ENCODE results near the gene MARK1. TPM values are rescaled to one million over a fixed set of nuclear protein-coding genes. Genes with fewer than 3 reads are reported as not detected.

The MARK1 gene
- total RNA-seq, 4 donors from 2014 or later = 2.5 to 8.0 (median 4.0) TPM

GRCh38 chr1:220516014-220516721, 11.8 kb upstream of the MARK1 start:
- DNase-seq = no peak
- Histone ChIP-seq H3K36me3 (no peaks in the 10 kb centered on the region), H3K4me3 (no peak overlapping the region), H3K27me3 (no peaks in the 10 kb centered on the region), H3K27ac (no peak overlapping the region), H3K4me1 (no peaks in the 10 kb centered on the region), H3K9me3 (no peaks in the 10 kb centered on the region)
- TF ChIP-seq POLR2A (IDR thresholded peaks at IDR 0.05) (no peak), CTCF (IDR thresholded peaks at IDR 0.05) (no peak)

GRCh38 chr1:220516722-220517042, 11.3 kb upstream of the MARK1 start:
- Histone ChIP-seq H3K27me3 (no peaks in the 10 kb centered on the region), H3K36me3 (no peaks in the 10 kb centered on the region), H3K27ac (no peak overlapping the region), H3K4me3 (no peak overlapping the region), H3K4me1 (no peaks in the 10 kb centered on the region), H3K9me3 (no peaks in the 10 kb centered on the region)
- TF ChIP-seq POLR2A (IDR thresholded peaks at IDR 0.05) (no peak), CTCF (IDR thresholded peaks at IDR 0.05) (no peak)
- no peak for DNase-seq

DNA sequence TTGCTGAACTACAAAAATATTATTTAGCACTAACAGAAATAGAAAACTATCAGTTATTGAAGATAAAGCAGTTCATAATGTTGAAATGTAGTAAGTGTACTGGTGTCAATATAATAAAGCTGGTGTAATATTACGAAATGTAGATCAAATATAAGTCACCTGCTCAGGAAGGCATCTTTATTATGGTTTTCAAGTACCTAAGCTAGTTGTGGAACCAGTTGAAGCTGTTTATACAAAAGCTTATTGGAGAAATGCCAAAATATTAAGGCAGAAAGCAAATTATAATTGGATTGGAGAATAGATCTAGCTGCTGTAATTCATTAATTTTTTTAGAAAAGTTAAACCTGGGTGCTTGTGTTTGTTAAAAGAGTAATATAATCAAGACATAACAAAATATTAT, 6.2 kb upstream of the MARK1 start:
- no peaks in the 10 kb centered on the region for H3K27me3 ChIP-seq
- DNase-seq = no peak
- TF ChIP-seq CTCF (IDR thresholded peaks at IDR 0.05) (no peak), POLR2A (IDR thresholded peaks at IDR 0.05) (no peak)

DNA sequence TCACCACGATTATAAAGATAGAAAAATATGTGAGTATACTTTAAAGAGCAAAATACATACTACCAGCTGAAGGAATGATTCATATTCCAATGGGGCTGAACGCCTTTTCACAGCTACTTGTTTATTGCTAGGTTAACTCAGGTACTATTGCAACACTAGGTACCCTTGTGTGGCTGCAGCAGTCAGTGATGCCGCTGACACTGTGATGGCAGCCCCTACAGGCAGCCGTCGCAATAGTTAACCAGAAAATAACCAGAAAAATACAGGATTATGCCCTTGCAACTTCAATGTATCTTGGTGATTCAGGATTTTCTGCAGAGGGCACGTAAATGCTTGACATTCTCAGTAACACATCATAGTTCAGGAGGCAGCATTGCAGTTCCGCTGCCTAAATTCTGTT, 1.6 kb upstream of the MARK1 start:
- no peak for DNase-seq
- Histone ChIP-seq H3K4me3 (no peak overlapping the region), H3K4me1 (peaks cover 0 to 12% (median 5%) of the 10 kb centered on the region in 4 donors), H3K27ac (no peak overlapping the region), H3K9me3 (no peaks in the 10 kb centered on the region), H3K27me3 (no peaks in the 10 kb centered on the region), H3K36me3 (no peaks in the 10 kb centered on the region)
- no peak for TF ChIP-seq CTCF (IDR thresholded peaks at IDR 0.05)
- TF ChIP-seq POLR2A (IDR thresholded peaks at IDR 0.05) = no peak

More for the DNA sequence above, 6.2 kb upstream of the MARK1 start:
- Histone ChIP-seq H3K36me3 (no peaks in the 10 kb centered on the region), H3K4me1 (peaks cover 0 to 5% (median 0%) of the 10 kb centered on the region in 4 donors), H3K4me3 (no peak overlapping the region), H3K9me3 (no peaks in the 10 kb centered on the region), H3K27ac (no peak overlapping the region)

DNA sequence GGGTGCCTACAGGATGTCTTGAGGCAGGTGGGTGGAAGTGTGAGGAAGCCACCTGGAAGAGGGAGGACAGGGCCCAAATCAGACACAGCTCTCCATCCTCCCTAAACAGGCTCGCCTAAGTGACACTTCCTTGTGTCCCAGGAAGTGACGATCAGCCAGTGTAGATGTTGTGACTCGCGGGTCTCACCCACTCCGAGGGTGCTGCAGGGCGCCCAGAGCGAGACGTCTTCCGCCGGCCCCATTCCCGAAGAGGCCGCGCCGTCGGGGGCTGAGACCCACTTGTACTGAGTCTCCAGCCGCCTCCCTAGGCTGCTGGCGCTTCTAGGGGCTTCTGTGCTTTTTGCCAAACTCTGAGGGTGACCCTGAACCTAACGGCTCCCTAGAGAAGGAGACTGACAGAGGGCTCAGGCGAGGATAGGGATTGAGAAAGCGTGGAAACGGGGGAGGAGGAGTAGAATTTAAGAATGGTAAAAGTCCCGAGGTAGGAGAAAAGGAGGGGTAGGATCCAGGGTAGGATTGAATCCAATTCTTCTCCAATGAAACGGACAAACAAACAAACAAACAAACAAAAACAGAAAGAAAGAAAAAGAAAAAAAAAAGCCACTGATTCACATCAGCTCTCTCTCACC, 543 bp upstream of the MARK1 start:
- TF ChIP-seq CTCF (IDR thresholded peaks at IDR 0.05) (no peak), POLR2A (IDR thresholded peaks at IDR 0.05) (peak; percentile 29 to 39)
- DNase-seq = peak in 2 of 3 donors; percentile 58 to 60

More for the DNA sequence above, 543 bp upstream of the MARK1 start:
- Histone ChIP-seq H3K4me3 (peak overlapping the region; percentile 53 to 92 (median 70)), H3K27ac (peak overlapping the region in 3 of 4 donors; percentile 18 to 78 (median 73)), H3K27me3 (no peaks in the 10 kb centered on the region), H3K9me3 (no peaks in the 10 kb centered on the region), H3K36me3 (no peaks in the 10 kb centered on the region), H3K4me1 (peaks cover 0 to 12% (median 5%) of the 10 kb centered on the region in 4 donors)
